Spleen (tissue), 7 donors: ENCODE measurements around the gene TUT7.

ENCODE experiments used
- CTCF ChIP-seq, 11 experiments: fragments of 200-600 bp in 7 of 11; fragments of 450-650 bp in 4 of 11; sonication (generic) in 4 of 11; IDR thresholded peaks in 8 of 11; conservative IDR thresholded peaks in 3 of 11; 1 replicate in 7 of 11; 2 replicates in 4 of 11; pipeline versions ENCODE4 v1.4.0 to v1.8.0; 2016 to 2021; ENCODE audit warnings: antibody characterized with exemption in 11 of 11, inconsistent platforms in 4 of 11, mild to moderate bottlenecking in 1 of 11
- POLR2A ChIP-seq, 3 donors: fragments of 450-650 bp; IDR thresholded peaks; one replicate each; pipeline ENCODE4 v1.5.1; 2017; ENCODE audit warnings: antibody characterized with exemption in 3 of 3, mild to moderate bottlenecking in 1 of 3
- donor health status: DM: no; HTN: no; CAD: no; lungs with moderate emphysema.
- donor health status: DM: no; HTN: no; CAD: no.
- donor health status: DM: no; HTN: no; CAD: no.

- TF ChIP-seq CTCF (IDR thresholded peaks at IDR 0.05 in 8 of 11, conservative IDR thresholded peaks at IDR 0.05 in 3 of 11) (no peak), POLR2A (IDR thresholded peaks at IDR 0.05) (no peak)
These were observed 9.4 kb downstream of the TUT7 start for GRCh38 chr9:86344818-86345217.
